Upper lobe of left lung (tissue), 6 donors: Measurements from ENCODE around the gene SYN1. TPM values are rescaled to one million over a fixed set of nuclear protein-coding genes. Genes with fewer than 3 reads are reported as not detected.

Source experiments
- ATAC-seq, 2 donors: fragments of 200-7000 bp; cut with Tn5 transposase; one replicate each; pipeline ENCODE4 v1.9.1; 2022; ENCODE audit warnings: mild to moderate bottlenecking in 2 of 2, moderate library complexity in 2 of 2; ENCODE audit not compliant: low FRiP score in 2 of 2
- DNase-seq, 2 donors: peaks; one replicate each; pipeline ENCODE4 v3.0.0-alpha.2; 2019 to 2020
- H3K27ac ChIP-seq, 4 donors: fragments of 200-600 bp; sonication (generic); one replicate each; pipeline ENCODE4 v1.5.1; 2016 to 2019
- H3K27me3 ChIP-seq, 4 donors: fragments of 200-600 bp; sonication (generic); one replicate each; pipeline ENCODE4 v1.5.1; 2017 to 2019
- H3K36me3 ChIP-seq, 4 donors: fragments of 200-600 bp; sonication (generic); one replicate each; pipeline ENCODE4 v1.5.1; 2016 to 2019
- H3K4me1 ChIP-seq, 4 donors: fragments of 200-600 bp; sonication (generic); one replicate each; pipeline ENCODE4 v1.5.1; 2018 to 2019
- H3K4me3 ChIP-seq, 4 donors: fragments of 200-600 bp; sonication (generic); one replicate each; pipeline ENCODE4 v1.5.1; 2017 to 2019; ENCODE audit warnings: mild to moderate bottlenecking in 2 of 4, moderate library complexity in 1 of 4
- H3K9me3 ChIP-seq, 4 donors: fragments of 200-600 bp; sonication (generic); one replicate each; pipeline ENCODE4 v1.5.1; 2018 to 2019
- EP300 ChIP-seq, 4 donors: sonication (generic); formaldehyde crosslinking; IDR thresholded peaks; one replicate each; pipeline ENCODE4 v1.5.1; 2017; ENCODE audit warnings: antibody characterized with exemption in 4 of 4, control low read depth in 2 of 4
- POLR2A ChIP-seq, 4 donors: fragments of 450-650 bp; IDR thresholded peaks; one replicate each; pipeline ENCODE4 v1.5.1; 2016 to 2017; ENCODE audit warnings: antibody characterized with exemption in 4 of 4, mild to moderate bottlenecking in 2 of 4
- POLR2AphosphoS5 ChIP-seq, 2 donors: sonication (generic); formaldehyde crosslinking; IDR thresholded peaks; one replicate each; pipeline ENCODE4 v1.5.1; 2017; ENCODE audit warnings: antibody characterized with exemption in 2 of 2
- WGBS, 2 donors: methylation state at CpG; one replicate each; pipeline ENCODE4 v1.1.5; 2017 to 2018; 5-methylcytosine and 5-hydroxymethylcytosine counted together
- total RNA-seq, 6 donors: library from RNA; depleted of rRNA in 4 of 6; stranded (reverse); fragments of >200 nt in 4 of 6; gene quantifications; one replicate each; pipeline versions ENCODE4 v1.1.0 to v1.2.1, GENCODE V29; 2016 to 2021
- TF ChIP-seq, protein P1 (sequence below), 6 experiments: fragments of 450-650 bp in 4 of 6; fragments of 200-600 bp in 2 of 6; sonication (generic) in 2 of 6; IDR thresholded peaks; one replicate each; pipeline ENCODE4 v1.5.1; 2016 to 2019; ENCODE audit warnings: antibody characterized with exemption in 6 of 6
- donor health status: DM: no; HTN: no; CAD: no; lungs with moderate emphysema.
- donor health status: DM: no; HTN: yes; CAD: no; lungs with severe emphysema.

SYN1 gene
- total RNA-seq, 6 donors from 2014 or later, result 0.20 to 11.5 (median 0.56) TPM

- WGBS, 2 donors, result 84 to 100% methylated on average over 3 to 16 of the region's 16 CpGs
- Histone ChIP-seq H3K9me3 (no peaks in the 10 kb centered on the region), H3K27me3 (no peaks in the 10 kb centered on the region), H3K4me3 (no peak overlapping the region), H3K27ac (no peak overlapping the region), H3K4me1 (no peaks in the 10 kb centered on the region), H3K36me3 (peaks cover 0 to 5% (median 0%) of the 10 kb centered on the region in 4 donors)
- ATAC-seq (no peak), DNase-seq (no peak)
- TF ChIP-seq EP300 (IDR thresholded peaks at IDR 0.05) (no peak), POLR2A (IDR thresholded peaks at IDR 0.05) (no peak), POLR2AphosphoS5 (IDR thresholded peaks at IDR 0.05) (no peak)
- TF ChIP-seq, protein P1, sequence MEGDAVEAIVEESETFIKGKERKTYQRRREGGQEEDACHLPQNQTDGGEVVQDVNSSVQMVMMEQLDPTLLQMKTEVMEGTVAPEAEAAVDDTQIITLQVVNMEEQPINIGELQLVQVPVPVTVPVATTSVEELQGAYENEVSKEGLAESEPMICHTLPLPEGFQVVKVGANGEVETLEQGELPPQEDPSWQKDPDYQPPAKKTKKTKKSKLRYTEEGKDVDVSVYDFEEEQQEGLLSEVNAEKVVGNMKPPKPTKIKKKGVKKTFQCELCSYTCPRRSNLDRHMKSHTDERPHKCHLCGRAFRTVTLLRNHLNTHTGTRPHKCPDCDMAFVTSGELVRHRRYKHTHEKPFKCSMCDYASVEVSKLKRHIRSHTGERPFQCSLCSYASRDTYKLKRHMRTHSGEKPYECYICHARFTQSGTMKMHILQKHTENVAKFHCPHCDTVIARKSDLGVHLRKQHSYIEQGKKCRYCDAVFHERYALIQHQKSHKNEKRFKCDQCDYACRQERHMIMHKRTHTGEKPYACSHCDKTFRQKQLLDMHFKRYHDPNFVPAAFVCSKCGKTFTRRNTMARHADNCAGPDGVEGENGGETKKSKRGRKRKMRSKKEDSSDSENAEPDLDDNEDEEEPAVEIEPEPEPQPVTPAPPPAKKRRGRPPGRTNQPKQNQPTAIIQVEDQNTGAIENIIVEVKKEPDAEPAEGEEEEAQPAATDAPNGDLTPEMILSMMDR (IDR thresholded peaks at IDR 0.05), result no peak
Observed at GRCh38 chrX:47587906-47588735, 31.5 kb downstream of the SYN1 start.

GRCh38 chrX:47587091-47587891, 32.4 kb downstream of the SYN1 start:
- no peak for ATAC-seq
- Histone ChIP-seq H3K4me1 (no peaks in the 10 kb centered on the region), H3K4me3 (no peak overlapping the region), H3K36me3 (peaks cover 0 to 5% (median 0%) of the 10 kb centered on the region in 4 donors), H3K27ac (no peak overlapping the region), H3K9me3 (no peaks in the 10 kb centered on the region), H3K27me3 (no peaks in the 10 kb centered on the region)
- TF ChIP-seq, protein P1 (IDR thresholded peaks at IDR 0.05), result no peak
- TF ChIP-seq POLR2AphosphoS5 (IDR thresholded peaks at IDR 0.05), result peak in 1 of 2 donors; percentile 35
- DNase-seq, result no peak
- 56 to 80% methylated on average over 1 to 4 of the region's 4 CpGs for WGBS, 2 donors

DNA sequence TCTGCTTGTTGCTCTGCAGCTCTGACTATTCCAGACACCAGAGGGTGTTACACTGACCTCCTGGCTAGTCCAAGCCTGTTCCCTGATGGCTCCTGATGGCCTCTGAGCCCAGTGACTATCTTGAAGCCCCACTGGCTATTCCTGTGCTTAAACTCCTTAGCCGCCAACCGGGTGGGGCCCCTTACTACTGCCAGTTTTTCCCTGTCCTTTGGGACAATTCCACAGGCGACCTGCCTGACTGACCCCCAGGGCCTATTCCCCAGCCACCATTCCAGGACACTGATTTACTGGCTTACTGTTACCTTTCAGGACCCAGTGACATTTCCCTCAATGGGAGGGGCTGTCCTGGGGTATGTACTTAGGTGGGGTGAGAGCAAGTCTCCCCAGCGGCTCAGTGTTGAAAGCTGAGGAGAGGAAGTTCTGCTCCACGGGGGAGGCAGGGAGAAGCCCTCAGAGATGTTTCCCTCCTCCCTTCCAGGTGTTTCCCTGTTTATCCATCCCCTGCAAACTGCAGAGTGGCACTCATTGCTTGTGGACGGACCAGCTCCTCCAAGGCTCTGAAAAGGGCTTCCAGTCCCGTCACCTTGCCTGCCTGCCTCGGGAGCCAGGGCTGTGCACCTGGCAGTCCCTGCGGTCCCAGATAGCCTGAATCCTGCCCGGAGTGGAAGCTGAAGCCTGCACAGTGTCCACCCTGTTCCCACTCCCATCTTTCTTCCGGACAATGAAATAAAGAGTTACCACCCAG, 33.4 kb downstream of the SYN1 start:
- no peaks in the 10 kb centered on the region for H3K9me3 ChIP-seq
- WGBS, 2 donors, result 72% methylated on average over 11 of the region's 11 CpGs; no CpG with 5 or more reads in 1 of the 2 donors
- H3K27me3 ChIP-seq, result no peaks in the 10 kb centered on the region
- H3K27ac ChIP-seq, result no peak overlapping the region
- DNase-seq (no peak), ATAC-seq (no peak)
- H3K36me3 ChIP-seq, result peaks cover 0 to 5% (median 0%) of the 10 kb centered on the region in 4 donors
- H3K4me1 ChIP-seq, result peaks cover 0 to 7% (median 0%) of the 10 kb centered on the region in 4 donors
- TF ChIP-seq, protein P1 (IDR thresholded peaks at IDR 0.05), result no peak
- TF ChIP-seq EP300 (IDR thresholded peaks at IDR 0.05), result no peak
- TF ChIP-seq POLR2A (IDR thresholded peaks at IDR 0.05), result no peak
- TF ChIP-seq POLR2AphosphoS5 (IDR thresholded peaks at IDR 0.05), result no peak
- no peak overlapping the region for H3K4me3 ChIP-seq

DNA sequence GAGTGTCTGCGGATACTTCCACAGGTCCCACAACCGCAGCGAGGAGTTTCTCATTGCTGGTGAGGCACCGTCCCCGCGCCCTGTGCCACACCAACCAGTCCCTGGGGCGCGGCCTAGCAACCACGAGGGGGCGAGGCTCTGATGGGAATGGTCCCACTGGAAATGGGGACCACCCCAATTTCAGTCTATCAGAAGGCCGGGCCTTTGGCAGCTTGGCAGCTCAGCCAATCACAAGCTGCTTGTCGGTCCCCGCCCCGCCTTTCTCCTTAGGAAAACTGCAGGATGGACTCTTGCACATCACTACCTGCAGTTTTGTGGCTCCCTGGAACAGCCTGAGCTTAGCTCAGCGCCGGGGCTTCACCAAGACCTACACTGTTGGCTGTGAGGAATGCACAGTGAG, 34.4 kb downstream of the SYN1 start:
- Histone ChIP-seq H3K9me3 (no peaks in the 10 kb centered on the region), H3K36me3 (peaks cover 0 to 5% (median 0%) of the 10 kb centered on the region in 4 donors), H3K27ac (no peak overlapping the region), H3K27me3 (no peaks in the 10 kb centered on the region), H3K4me3 (peak overlapping the region in 1 of 4 donors; percentile 14), H3K4me1 (peaks cover 0 to 7% (median 0%) of the 10 kb centered on the region in 4 donors)
- TF ChIP-seq POLR2AphosphoS5 (IDR thresholded peaks at IDR 0.05) (no peak), EP300 (IDR thresholded peaks at IDR 0.05) (no peak), POLR2A (IDR thresholded peaks at IDR 0.05) (no peak)
- TF ChIP-seq, protein P1 (IDR thresholded peaks at IDR 0.05), result no peak
- ATAC-seq (no peak), DNase-seq (peak in 1 of 2 donors; percentile 34)
- WGBS, 2 donors, result 75 to 94% methylated on average over 8 to 14 of the region's 16 CpGs
